ENCODE data around the gene PRKCG. TPM values are rescaled to one million over a fixed set of nuclear protein-coding genes. Genes with fewer than 3 reads are reported as not detected.

Gene PRKCG
- total and polyA plus RNA-seq, 4 donors = 1.2 TPM; not detected in 3

DNA sequence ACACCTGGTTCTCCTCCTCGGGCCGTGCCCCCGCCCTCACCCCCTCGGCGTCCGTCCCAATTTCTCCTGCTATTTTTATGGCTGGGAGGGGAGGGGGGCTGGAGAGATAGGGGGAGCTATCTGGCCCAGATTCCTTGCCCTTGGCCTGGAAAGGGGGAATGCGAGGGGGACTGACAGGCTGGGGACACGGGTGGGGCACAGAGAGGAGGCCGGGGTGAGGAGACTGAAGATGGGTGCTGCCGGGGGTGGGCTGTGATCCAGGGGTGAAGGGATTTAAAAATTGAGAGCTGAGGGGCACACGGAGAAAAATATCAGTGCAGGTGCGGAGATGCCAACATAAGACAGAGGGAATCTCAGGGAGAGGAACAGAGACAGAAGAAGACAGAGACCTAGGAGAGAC, 2.3 kb downstream of the PRKCG start:
- Histone ChIP-seq H3K9me3 (ENCODE audit: control insufficient read depth, low read length) (no peaks in the 10 kb centered on the region), H3K36me3 (ENCODE audit: control insufficient read depth in 1 of 2, insufficient read depth in 2 of 2, low read length in 1 of 2) (no peaks in the 10 kb centered on the region), H3K4me1 (ENCODE audit: control insufficient read depth in 1 of 2, insufficient read depth in 2 of 2, low read length in 2 of 2) (peaks cover 0 to 3% of the 10 kb centered on the region in 2 donors), H3K4me3 (ENCODE audit: low read length in 2 of 2) (no peak overlapping the region), H3K27ac (ENCODE audit: low read depth in 1 of 2, low read length in 2 of 2) (no peak overlapping the region), H3K27me3 (ENCODE audit: control insufficient read depth in 1 of 2, insufficient read depth in 2 of 2, low read length in 1 of 2) (no peaks in the 10 kb centered on the region)
- DNase-seq (no peak), ATAC-seq (ENCODE audit: low FRiP score) (no peak)
- intact Hi-C loops (cut with DNase I) = no loop called here
- 28 to 29% methylated on average over 12 of the region's 12 CpGs for WGBS, 2 donors

DNA sequence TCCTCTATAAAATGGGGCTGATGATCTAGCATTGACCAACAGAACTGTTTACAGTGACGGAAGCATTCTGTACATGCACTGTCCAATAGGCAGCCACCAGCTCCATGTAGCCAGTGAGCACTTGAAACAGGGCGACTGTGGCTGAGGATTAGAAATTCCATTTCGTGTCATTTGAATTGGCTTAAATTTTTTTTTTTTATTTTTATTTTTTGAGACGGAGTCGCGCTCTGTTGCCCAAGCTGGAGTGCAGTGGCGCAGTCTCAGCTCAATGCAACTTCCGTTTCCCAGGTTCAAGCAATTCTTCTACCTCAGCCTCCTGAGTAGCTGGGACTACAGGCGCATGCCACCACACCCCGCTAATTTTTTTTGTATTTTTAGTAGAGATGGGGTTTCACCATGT, 3.0 kb downstream of the PRKCG start:
- no peak for ATAC-seq (ENCODE audit: low FRiP score)
- Histone ChIP-seq H3K4me1 (ENCODE audit: control insufficient read depth in 1 of 2, insufficient read depth in 2 of 2, low read length in 2 of 2) (peaks cover 0 to 3% of the 10 kb centered on the region in 2 donors), H3K4me3 (ENCODE audit: low read length in 2 of 2) (no peak overlapping the region), H3K27me3 (ENCODE audit: control insufficient read depth in 1 of 2, insufficient read depth in 2 of 2, low read length in 1 of 2) (no peaks in the 10 kb centered on the region), H3K27ac (ENCODE audit: low read depth in 1 of 2, low read length in 2 of 2) (no peak overlapping the region), H3K36me3 (ENCODE audit: control insufficient read depth in 1 of 2, insufficient read depth in 2 of 2, low read length in 1 of 2) (no peaks in the 10 kb centered on the region), H3K9me3 (ENCODE audit: control insufficient read depth, low read length) (no peaks in the 10 kb centered on the region)
- intact Hi-C loops (cut with DNase I) = no loop called here
- no peak for DNase-seq
- WGBS, 2 donors = 90 to 92% methylated on average over 10 of the region's 10 CpGs

DNA sequence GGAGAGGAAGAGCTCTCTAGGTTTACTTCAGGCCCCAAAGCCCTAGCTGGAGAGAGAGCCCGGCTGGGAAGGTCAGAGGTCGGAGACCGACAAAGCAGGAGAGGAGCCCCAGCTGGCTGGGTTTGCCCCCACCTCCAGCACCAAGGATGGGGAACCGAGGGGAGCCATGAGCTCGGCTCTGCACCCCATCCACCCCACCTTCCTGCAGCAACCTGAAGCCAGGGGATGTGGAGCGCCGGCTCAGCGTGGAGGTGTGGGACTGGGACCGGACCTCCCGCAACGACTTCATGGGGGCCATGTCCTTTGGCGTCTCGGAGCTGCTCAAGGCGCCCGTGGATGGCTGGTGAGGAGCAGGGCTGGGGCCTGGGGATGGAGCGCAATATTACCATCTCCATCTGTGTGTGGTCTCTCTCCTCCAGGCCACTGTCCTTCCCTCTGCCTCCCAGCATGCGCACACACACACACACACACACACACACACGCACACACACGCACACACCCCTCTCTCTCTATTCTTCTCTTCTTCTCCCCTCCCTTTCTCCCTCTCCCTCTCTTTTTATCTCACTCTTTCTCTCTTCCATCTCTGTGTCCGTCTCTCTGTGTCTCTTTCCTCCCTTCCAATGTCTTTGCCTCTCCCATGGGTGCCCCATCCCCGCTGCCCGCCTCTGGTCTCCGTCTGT, 10.4 kb downstream of the PRKCG start:
- Histone ChIP-seq H3K36me3 (ENCODE audit: control insufficient read depth in 1 of 2, insufficient read depth in 2 of 2, low read length in 1 of 2) (no peaks in the 10 kb centered on the region), H3K27me3 (ENCODE audit: control insufficient read depth in 1 of 2, insufficient read depth in 2 of 2, low read length in 1 of 2) (peaks cover 0 to 1% of the 10 kb centered on the region in 2 donors), H3K4me3 (ENCODE audit: low read length in 2 of 2) (no peak overlapping the region), H3K27ac (ENCODE audit: low read depth in 1 of 2, low read length in 2 of 2) (no peak overlapping the region), H3K4me1 (ENCODE audit: control insufficient read depth in 1 of 2, insufficient read depth in 2 of 2, low read length in 2 of 2) (no peaks in the 10 kb centered on the region), H3K9me3 (ENCODE audit: control insufficient read depth, low read length) (no peaks in the 10 kb centered on the region)
- no peak for ATAC-seq (ENCODE audit: low FRiP score)
- no peak for DNase-seq
- intact Hi-C loops (cut with DNase I) = no loop called here
- 69 to 72% methylated on average over 21 to 23 of the region's 23 CpGs for WGBS, 2 donors

DNA sequence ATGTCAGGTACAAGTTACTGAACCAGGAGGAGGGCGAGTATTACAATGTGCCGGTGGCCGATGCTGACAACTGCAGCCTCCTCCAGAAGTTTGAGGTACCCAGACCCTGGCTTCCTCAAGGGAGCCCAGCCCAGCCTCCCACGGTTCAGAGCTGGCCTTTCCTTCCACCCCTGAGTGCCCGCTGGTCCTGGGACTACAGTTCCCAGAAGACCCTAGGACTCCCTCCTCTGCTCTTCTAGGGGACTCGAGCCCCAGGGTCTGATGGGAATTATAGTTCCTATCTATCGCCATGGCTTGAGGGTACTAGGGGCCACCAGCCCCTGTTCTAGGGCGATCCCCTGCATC, 11.0 kb downstream of the PRKCG start:
- Histone ChIP-seq H3K27me3 (ENCODE audit: control insufficient read depth in 1 of 2, insufficient read depth in 2 of 2, low read length in 1 of 2) (peaks cover 0 to 1% of the 10 kb centered on the region in 2 donors), H3K4me3 (ENCODE audit: low read length in 2 of 2) (no peak overlapping the region), H3K36me3 (ENCODE audit: control insufficient read depth in 1 of 2, insufficient read depth in 2 of 2, low read length in 1 of 2) (no peaks in the 10 kb centered on the region), H3K27ac (ENCODE audit: low read depth in 1 of 2, low read length in 2 of 2) (no peak overlapping the region), H3K4me1 (ENCODE audit: control insufficient read depth in 1 of 2, insufficient read depth in 2 of 2, low read length in 2 of 2) (no peaks in the 10 kb centered on the region), H3K9me3 (ENCODE audit: control insufficient read depth, low read length) (no peaks in the 10 kb centered on the region)
- DNase-seq (no peak), ATAC-seq (ENCODE audit: low FRiP score) (no peak)
- intact Hi-C loops (cut with DNase I) = no loop called here
- 54 to 61% methylated on average over 8 of the region's 8 CpGs for WGBS, 2 donors

DNA sequence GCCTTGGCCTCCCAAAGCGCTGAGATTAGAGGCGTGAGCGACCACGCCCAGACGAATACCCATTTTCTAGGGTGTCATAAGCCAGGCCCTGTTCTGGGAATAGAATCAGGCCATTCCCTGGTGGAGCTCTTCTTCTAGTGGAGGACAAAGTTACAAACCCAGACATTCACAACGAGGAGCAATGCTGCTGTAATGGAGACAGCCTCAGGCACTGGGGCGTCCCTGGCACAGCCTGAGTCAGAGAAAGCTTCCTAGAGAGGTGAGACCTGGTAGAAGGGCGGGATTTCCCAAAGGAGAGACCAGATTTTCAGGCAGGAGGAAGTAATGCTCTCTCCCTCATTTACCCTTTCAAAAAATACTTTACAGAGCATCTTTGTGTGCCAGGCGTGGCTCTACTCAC, 12.7 kb downstream of the PRKCG start:
- ATAC-seq (ENCODE audit: low FRiP score) = no peak
- DNase-seq = no peak
- intact Hi-C loops (cut with DNase I) = no loop called here
- Histone ChIP-seq H3K27ac (ENCODE audit: low read depth in 1 of 2, low read length in 2 of 2) (no peak overlapping the region), H3K36me3 (ENCODE audit: control insufficient read depth in 1 of 2, insufficient read depth in 2 of 2, low read length in 1 of 2) (no peaks in the 10 kb centered on the region), H3K9me3 (ENCODE audit: control insufficient read depth, low read length) (no peaks in the 10 kb centered on the region), H3K27me3 (ENCODE audit: control insufficient read depth in 1 of 2, insufficient read depth in 2 of 2, low read length in 1 of 2) (peaks cover 0 to 1% of the 10 kb centered on the region in 2 donors), H3K4me3 (ENCODE audit: low read length in 2 of 2) (no peak overlapping the region), H3K4me1 (ENCODE audit: control insufficient read depth in 1 of 2, insufficient read depth in 2 of 2, low read length in 2 of 2) (no peaks in the 10 kb centered on the region)
- 77 to 80% methylated on average over 9 of the region's 9 CpGs for WGBS, 2 donors

DNA sequence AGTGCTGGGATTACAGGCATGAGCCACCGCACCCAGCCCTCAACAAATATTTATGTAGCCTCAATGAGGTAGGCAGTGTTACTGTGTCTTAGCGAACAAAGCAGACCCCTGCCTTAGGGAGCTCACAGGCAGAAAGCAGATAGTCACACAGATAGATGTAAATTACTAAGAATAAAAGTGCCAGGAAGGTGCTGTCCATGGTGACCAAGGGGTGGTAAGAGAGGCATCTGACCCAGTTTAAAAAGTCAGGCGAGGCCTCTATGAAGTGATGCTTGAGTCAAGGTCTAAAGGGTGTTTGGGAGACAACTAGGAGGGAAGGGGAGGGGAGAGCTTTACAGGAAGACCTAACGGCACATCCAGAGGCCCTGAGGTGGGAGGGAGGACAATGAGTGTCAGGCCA, 14.7 kb downstream of the PRKCG start:
- DNase-seq (no peak), ATAC-seq (ENCODE audit: low FRiP score) (no peak)
- Histone ChIP-seq H3K4me3 (ENCODE audit: low read length in 2 of 2) (no peak overlapping the region), H3K27me3 (ENCODE audit: control insufficient read depth in 1 of 2, insufficient read depth in 2 of 2, low read length in 1 of 2) (peaks cover 0 to 1% of the 10 kb centered on the region in 2 donors), H3K9me3 (ENCODE audit: control insufficient read depth, low read length) (no peaks in the 10 kb centered on the region), H3K27ac (ENCODE audit: low read depth in 1 of 2, low read length in 2 of 2) (no peak overlapping the region), H3K36me3 (ENCODE audit: control insufficient read depth in 1 of 2, insufficient read depth in 2 of 2, low read length in 1 of 2) (no peaks in the 10 kb centered on the region), H3K4me1 (ENCODE audit: control insufficient read depth in 1 of 2, insufficient read depth in 2 of 2, low read length in 2 of 2) (no peaks in the 10 kb centered on the region)
- WGBS, 2 donors = 51 to 55% methylated on average over 4 of the region's 4 CpGs
- intact Hi-C loops (cut with DNase I) = no loop called here

DNA sequence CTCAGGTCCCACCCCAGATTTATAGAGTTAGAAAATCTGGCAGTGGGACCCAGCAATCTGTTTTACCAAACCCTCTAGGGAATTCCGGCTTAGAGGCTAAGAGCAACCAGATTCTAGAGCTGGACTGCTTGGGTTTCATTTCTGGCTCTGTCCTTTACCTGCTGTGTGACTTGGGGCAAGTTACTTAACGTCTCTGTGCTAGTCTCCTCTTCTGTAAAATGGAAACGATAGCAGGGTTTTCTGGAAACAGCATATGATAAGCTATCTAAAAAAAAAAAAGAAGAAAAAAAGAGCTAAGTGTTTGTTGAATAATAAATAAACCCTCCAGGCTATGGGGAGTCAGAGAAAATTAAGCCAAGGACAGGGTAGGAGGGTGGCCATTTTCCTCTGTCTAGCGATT, 15.5 kb downstream of the PRKCG start:
- H3K27ac ChIP-seq (ENCODE audit: low read depth in 1 of 2, low read length in 2 of 2) = no peak overlapping the region
- DNase-seq (no peak), ATAC-seq (ENCODE audit: low FRiP score) (no peak)
- H3K9me3 ChIP-seq (ENCODE audit: control insufficient read depth, low read length) = no peaks in the 10 kb centered on the region
- intact Hi-C loops (cut with DNase I) = no loop called here
- 56 to 57% methylated on average over 4 of the region's 4 CpGs for WGBS, 2 donors
- no peaks in the 10 kb centered on the region for H3K27me3 ChIP-seq (ENCODE audit: control insufficient read depth in 1 of 2, insufficient read depth in 2 of 2, low read length in 1 of 2)
- no peaks in the 10 kb centered on the region for H3K4me1 ChIP-seq (ENCODE audit: control insufficient read depth in 1 of 2, insufficient read depth in 2 of 2, low read length in 2 of 2)
- no peaks in the 10 kb centered on the region for H3K36me3 ChIP-seq (ENCODE audit: control insufficient read depth in 1 of 2, insufficient read depth in 2 of 2, low read length in 1 of 2)
- no peak overlapping the region for H3K4me3 ChIP-seq (ENCODE audit: low read length in 2 of 2)

DNA sequence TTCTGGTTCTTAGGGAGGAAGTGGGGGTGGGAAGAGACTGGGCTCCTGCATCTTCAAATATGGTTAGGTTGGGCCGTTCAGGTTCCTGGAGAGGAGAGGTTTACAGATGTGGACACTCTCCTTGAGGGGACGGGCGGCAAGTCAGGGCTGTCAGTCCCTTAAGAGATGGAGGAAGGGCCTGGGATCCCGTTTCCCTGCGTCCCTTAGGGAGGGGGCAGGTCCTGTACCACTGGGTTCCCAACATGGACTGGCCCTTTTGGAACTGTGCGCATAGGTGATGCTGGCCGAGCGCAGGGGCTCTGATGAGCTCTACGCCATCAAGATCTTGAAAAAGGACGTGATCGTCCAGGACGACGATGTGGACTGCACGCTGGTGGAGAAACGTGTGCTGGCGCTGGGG, 16.2 kb downstream of the PRKCG start:
- H3K9me3 ChIP-seq (ENCODE audit: control insufficient read depth, low read length) = no peaks in the 10 kb centered on the region
- ATAC-seq (ENCODE audit: low FRiP score) = no peak
- intact Hi-C loops (cut with DNase I) = no loop called here
- DNase-seq = no peak
- no peak overlapping the region for H3K4me3 ChIP-seq (ENCODE audit: low read length in 2 of 2)
- no peaks in the 10 kb centered on the region for H3K4me1 ChIP-seq (ENCODE audit: control insufficient read depth in 1 of 2, insufficient read depth in 2 of 2, low read length in 2 of 2)
- H3K27me3 ChIP-seq (ENCODE audit: control insufficient read depth in 1 of 2, insufficient read depth in 2 of 2, low read length in 1 of 2) = no peaks in the 10 kb centered on the region
- no peak overlapping the region for H3K27ac ChIP-seq (ENCODE audit: low read depth in 1 of 2, low read length in 2 of 2)
- whole genome bisulfite sequencing, 2 donors = 3 to 10% methylated on average over 16 of the region's 16 CpGs
- H3K36me3 ChIP-seq (ENCODE audit: control insufficient read depth in 1 of 2, insufficient read depth in 2 of 2, low read length in 1 of 2) = no peaks in the 10 kb centered on the region

DNA sequence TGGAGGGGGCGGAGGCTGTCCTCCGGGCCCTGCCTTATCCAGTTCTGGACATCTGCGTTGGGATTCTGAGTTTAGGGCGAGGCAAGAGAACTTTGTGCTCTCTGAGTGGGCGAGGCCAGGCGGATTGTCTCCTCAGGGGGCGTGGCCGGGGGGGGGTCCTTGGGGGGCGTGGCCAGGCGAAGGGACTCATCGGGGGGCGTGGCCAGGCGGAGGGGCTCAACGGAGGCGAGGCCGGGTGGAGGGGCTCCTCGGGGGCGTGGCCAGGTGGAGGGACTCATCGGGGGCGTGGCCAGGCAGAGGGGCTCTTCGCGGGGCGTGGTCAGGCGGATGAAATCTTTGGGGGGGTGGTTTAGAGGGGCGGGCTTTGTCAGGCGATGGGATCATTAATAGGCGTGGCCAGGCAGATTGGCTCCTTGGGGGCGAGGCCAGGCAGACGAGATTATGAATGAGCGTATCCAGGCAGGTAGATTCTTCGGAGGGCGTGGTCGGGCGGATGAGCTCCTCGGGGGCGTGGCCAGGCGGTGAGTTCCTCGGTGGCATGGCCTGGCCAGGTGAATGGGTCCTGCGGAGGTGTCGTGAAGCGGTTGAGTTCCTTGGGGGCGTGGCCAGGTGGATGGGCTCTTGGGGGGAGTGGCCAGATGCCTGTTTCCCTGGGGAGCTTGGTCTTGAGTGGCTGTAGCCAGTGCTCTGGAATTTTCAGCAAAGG, 16.8 kb downstream of the PRKCG start:
- H3K9me3 ChIP-seq (ENCODE audit: control insufficient read depth, low read length) = no peaks in the 10 kb centered on the region
- 3 to 4% methylated on average over 38 to 42 of the region's 42 CpGs for WGBS, 2 donors
- H3K4me1 ChIP-seq (ENCODE audit: control insufficient read depth in 1 of 2, insufficient read depth in 2 of 2, low read length in 2 of 2) = no peaks in the 10 kb centered on the region
- DNase-seq = no peak
- H3K27ac ChIP-seq (ENCODE audit: low read depth in 1 of 2, low read length in 2 of 2) = no peak overlapping the region
- no peak overlapping the region for H3K4me3 ChIP-seq (ENCODE audit: low read length in 2 of 2)
- H3K27me3 ChIP-seq (ENCODE audit: control insufficient read depth in 1 of 2, insufficient read depth in 2 of 2, low read length in 1 of 2) = no peaks in the 10 kb centered on the region
- ATAC-seq (ENCODE audit: low FRiP score) = no peak
- H3K36me3 ChIP-seq (ENCODE audit: control insufficient read depth in 1 of 2, insufficient read depth in 2 of 2, low read length in 1 of 2) = no peaks in the 10 kb centered on the region
- intact Hi-C loops (cut with DNase I) = no loop called here

Data from aorta (tissue), 5 donors.